LNCAP (cell line): Measurements from ENCODE around the gene RXRG.

Experiments used
- TF ChIP-seq, protein P1 (sequence below): fragments of 450-650 bp; IDR thresholded peaks from 2 replicates; pipeline ENCODE4 v1.5.1; 2017; ENCODE audit warnings: mild to moderate bottlenecking

The RXRG gene

DNA sequence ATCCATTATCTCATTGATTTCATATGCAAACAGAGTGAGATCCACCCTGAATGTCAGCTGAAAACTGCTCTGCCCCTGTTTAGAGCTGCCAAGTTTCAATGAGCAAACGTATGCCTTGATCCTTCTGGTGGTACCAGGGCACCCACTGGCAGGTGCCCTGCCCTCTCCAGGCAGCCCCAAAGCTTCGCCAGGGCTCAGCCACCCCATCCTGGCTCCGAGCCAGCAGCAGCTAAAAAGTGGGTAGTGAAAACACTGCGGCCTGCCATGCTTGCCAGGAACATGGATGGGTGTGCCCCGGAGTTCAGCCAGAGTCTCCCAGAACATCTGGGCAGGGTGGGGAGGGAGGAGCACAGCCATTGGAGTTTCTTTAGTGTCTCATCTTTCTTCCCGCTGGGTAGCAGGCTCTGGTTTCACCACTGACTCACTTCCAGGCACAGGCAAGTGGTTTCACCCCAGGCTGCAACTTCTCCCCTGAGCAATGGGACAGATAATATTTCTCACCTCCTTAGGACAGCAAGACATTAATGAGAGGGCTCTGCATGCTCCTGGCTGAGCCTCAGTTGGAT is 80.3 kb downstream of the RXRG start:
- TF ChIP-seq, protein P1, sequence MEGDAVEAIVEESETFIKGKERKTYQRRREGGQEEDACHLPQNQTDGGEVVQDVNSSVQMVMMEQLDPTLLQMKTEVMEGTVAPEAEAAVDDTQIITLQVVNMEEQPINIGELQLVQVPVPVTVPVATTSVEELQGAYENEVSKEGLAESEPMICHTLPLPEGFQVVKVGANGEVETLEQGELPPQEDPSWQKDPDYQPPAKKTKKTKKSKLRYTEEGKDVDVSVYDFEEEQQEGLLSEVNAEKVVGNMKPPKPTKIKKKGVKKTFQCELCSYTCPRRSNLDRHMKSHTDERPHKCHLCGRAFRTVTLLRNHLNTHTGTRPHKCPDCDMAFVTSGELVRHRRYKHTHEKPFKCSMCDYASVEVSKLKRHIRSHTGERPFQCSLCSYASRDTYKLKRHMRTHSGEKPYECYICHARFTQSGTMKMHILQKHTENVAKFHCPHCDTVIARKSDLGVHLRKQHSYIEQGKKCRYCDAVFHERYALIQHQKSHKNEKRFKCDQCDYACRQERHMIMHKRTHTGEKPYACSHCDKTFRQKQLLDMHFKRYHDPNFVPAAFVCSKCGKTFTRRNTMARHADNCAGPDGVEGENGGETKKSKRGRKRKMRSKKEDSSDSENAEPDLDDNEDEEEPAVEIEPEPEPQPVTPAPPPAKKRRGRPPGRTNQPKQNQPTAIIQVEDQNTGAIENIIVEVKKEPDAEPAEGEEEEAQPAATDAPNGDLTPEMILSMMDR: no peak

DNA sequence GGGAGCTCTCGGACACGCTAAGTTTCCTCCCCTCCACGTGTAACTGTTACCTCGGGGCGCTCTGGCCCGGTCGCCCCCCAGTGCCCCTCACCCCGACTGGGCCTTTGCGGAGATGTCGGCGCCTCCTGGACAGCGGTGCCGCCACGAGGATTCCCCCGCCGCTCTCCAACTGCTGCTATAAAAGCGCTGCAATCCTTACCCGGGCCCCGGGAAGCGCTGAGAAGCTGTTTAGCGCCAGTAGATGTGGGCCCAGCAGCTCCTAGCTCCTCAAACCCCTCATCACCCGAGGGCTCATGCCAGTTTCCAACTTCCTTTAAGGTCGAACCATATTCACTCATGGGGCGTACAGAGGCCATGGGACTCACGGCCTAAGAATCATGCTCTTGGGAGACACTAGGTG is 88.0 kb downstream of the RXRG start:
- TF ChIP-seq, protein P1: no peak

DNA sequence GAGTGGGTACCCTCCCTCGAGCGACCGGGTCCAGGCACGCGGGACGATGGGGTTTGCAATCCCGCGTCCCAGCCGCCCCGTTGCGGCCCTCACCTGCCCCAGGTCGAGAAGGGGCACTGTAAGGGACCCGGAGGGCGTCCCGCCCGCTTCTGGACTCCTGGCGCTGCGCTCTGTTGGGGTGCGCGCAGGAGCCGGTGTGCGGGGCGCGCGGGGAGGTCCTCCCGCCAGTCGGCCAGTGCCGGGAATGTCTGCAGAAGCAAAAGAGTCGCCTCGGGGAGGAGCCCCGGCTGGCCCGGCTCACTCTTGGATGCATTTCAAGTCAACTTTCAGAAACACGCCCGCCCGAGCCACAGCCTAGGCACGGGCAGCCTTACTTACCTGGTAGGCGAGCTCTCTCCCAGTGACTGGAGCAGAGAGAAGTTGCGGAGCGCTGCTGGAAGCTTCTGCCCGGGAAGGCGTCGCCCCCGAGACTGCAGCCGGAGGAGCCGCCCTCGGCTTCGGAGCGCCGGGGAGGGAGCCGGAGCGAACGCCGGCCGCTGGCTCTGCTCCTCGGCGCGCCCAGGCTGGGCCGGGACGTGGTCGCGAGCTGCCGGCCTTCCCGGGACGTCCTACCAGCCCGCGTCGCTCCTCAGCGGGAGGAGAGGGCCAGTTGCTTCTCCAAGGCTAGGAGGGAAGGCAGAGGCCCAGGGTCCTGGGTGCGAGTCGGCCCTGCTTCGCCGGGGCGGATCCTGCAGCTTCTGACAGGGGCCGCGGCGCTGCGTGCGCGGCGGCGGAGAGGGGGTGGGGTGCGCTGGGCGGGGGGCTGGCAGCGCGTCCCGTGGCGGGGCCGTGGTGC is 88.7 kb downstream of the RXRG start, which contains the start of gene LMX1A:
Gene LMX1A, minus strand, starts transcription at position 739 of the 835 bp plus-strand sequence. CDS start 1,156 bp downstream, outside the sequence.
- TF ChIP-seq, protein P1: no peak

DNA sequence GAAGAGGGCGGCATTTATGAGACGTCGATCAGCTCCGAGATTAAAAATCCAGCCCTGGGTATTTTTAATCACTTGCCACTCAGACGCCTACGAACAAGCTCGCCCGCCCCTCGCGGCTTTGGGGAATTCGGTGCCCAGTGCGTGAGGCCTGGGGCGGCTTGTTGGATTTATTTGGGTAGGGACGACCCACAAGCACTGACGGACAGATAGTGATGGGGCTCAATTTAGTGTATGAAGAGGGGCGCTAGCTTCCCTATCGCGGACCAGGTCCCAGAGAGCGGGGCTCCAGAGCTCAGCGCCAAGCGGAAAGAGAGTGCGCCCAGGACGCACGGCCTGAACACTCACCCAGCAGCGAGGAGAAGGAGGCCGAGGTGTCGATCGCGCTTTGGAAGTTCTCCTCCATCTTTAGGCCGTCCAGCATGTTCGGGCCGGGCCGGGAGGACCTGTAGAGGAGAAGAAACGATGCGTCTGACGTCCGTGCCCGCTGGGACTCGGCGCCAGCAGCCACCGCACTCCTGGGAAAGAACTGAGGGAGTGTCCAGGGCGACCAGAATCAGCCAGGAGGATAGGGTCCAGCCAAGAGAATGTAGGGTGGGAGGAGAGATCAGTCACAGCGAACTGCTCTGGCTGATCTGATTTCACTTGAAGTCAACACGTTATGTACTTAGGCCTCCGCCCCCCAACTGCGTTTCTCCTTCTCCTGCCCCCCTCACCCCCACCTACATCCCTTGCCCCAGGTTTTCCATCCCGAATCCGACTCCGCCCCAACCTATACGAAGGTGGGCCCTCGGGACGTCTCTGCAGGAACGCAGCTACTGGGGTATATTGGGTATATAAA is 89.6 kb downstream of the RXRG start:
- TF ChIP-seq, protein P1: no peak

- TF ChIP-seq, protein P1: no peak
Observed at GRCh38 chr1:165354739-165355138, 90.2 kb downstream of the RXRG start.

- TF ChIP-seq, protein P1: no peak
Observed at GRCh38 chr1:165353731-165354671, 90.9 kb downstream of the RXRG start.
